HG02852 (cell line): ENCODE measurements around the gene RBFOX1.
"Not testable (repeated sequence)": the region's sequence is repeated elsewhere in the genome, so short reads cannot be mapped to it uniquely, and the experiment has no call there.

ENCODE experiments used
- ATAC-seq: cut with Tn5 transposase; IDR thresholded peaks from one replicate; pipeline ENCODE4 v1.9.1; 2021; ENCODE audit warnings: mild to moderate bottlenecking, moderate library complexity; ENCODE audit not compliant: unreplicated experiment

Gene RBFOX1

GRCh38 chr16:7450440-7450839 is 117.8 kb downstream of the RBFOX1 start:
- no peak for ATAC-seq

DNA sequence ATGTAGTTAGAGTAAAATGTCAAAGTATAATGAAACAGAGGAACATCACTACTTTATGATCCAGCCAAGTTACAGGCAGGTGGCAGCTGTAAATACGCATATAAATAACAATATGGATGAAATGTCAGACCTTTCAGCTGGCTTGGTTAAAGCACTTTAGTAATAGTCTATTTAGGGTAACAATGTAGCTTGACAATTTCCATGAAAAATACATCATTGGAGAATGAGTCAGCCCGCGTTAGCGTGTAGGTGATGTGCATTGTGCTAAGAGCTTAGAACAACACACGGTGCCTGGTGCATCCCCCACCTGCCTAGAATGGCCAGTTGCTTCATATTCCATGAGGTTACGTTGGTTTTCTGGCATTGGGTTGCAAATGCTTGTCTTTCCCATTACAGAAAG is 119.4 kb downstream of the RBFOX1 start:
- no peak for ATAC-seq

DNA sequence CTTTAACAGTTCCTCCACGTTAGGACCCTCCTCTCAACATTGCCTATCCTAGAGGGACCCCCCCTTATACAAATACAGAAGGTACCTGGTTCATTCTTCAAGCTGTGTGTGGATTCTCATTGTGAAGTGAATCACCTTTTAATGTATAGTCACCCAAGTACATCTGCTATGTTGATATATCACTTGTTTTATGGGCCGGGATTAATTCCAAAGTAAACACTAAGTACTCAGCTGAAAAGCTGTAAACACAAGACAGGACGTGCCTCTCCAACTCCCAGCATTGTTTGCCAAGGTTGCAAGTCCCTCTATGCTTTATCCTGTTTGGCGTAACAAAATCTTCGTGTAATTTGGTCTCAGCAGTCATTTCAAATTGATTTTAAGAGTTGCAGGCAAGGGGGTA is 123.6 kb downstream of the RBFOX1 start:
- no peak for ATAC-seq

- ATAC-seq: no peak
Observed at GRCh38 chr16:7458144-7458543, 125.5 kb downstream of the RBFOX1 start.

GRCh38 chr16:7470344-7470743 is 137.7 kb downstream of the RBFOX1 start:
- ATAC-seq: no peak

- no peak for ATAC-seq
Observed at GRCh38 chr16:7471268-7471667, 138.6 kb downstream of the RBFOX1 start.

DNA sequence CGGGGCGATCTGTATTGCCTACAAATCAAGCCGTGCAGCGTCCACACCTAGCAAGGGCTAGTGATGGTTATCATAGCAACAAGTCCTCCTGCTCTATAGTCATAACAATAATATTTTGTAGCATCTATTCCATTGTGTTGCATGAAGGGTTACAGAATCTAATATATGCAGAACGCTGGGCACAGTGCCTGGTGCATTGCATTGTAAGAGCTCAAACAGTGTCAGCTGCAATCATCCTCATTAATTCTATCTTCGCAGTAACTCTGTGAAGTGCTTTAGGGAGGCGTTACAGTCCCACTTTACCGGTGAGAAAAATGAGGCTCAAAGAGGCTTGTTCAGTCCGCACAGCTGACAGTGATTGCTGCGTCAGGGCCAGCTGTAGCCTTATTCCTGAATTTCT is 149.4 kb downstream of the RBFOX1 start:
- no peak for ATAC-seq

DNA sequence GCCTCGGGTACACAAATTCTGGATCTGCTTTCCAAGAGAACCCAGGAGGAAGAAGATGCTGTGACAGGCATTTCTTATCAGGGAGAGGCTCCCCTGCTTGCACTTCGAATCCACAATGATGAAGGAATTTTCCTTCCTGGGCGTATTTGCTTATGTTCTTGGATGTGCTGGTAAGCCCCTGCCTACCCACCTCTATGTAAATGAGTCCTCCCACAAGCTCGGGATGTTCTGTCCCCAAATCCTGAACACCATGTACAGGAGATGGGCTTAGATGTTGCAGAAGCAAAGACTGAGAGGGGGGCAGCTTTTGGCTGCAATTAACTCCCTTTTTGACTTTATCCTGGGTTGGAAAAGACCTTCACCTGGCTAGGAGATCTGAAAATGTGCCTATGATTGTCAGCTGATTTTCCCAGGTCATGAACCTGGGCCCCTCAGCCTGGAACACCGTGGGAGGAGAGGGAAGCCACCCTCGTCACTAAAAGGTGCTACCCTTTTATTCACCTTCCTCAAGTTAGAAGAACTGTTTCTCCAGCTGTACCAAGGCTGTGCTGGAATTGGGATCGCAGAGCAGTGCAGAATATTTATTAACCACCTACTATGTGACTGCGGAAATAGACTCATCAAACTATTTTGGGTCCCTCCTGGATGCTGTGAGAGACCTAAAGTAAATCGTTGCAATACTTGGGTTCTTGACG is 150.1 kb downstream of the RBFOX1 start:
- no peak for ATAC-seq

- no peak for ATAC-seq
Observed at GRCh38 chr16:7487574-7488323, 155.1 kb downstream of the RBFOX1 start.

DNA sequence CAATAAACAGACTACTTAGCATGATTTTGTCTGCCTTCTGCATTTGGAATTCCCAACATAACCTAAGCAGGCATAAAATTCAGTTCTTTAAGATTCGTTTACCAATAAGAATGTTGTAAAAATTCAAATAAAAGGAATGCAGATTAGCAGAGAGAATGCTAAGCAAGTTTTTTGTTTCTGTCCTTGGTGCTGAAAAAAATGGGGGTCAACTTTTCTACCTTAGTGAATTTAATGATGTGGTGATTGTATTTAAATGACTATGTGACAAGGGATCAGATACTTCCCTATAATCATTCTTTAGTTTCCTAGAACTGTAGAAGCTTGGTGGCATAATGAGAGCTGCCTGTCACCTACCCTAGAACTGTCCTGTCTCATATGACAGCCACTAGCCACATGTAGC is 159.5 kb downstream of the RBFOX1 start:
- no peak for ATAC-seq

GRCh38 chr16:7493133-7493532 is 160.5 kb downstream of the RBFOX1 start:
- ATAC-seq: no peak

GRCh38 chr16:7497691-7498090 is 165.0 kb downstream of the RBFOX1 start:
- ATAC-seq: no peak

- ATAC-seq: no peak
Observed at GRCh38 chr16:7501868-7502267, 169.2 kb downstream of the RBFOX1 start.

GRCh38 chr16:7502591-7503157 is 170.0 kb downstream of the RBFOX1 start:
- ATAC-seq: not testable (repeated sequence)

DNA sequence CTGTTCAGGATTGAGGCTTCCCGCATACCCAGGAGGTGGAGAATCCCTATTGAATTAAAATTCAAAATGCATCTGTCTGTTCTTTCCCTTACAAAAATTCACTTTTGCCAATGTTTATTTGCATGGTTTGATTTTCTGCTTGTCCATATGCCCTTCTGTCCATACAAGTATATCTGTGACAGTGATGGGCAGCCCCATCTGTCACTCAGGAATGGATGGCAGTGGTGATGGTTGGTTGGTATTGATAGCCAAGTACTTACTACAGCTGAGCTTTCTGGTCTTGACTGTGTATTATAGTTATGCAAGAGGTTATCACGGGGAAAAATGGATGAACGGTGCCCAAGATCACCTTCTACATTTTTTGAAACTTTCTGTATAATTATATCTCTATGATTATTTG is 171.0 kb downstream of the RBFOX1 start:
- no peak for ATAC-seq

DNA sequence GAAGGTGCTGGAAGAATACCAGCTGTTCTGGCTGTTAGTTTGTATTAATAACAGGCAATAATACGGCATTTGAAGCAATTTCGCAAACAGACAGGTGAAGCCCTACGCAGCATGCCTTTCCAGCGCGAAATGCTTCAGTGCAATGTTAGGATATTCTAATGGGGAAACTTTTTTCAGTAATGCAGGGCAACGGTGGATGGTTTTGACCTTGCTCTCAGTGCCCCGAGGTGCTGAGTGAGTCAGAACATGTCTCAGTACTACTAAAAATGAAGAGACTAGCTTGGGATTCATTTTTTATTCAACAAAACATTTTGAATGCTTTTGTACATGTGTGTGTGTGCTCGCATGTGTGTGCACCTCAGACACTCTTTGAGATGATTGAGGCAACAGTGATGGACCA is 172.2 kb downstream of the RBFOX1 start:
- ATAC-seq: no peak

DNA sequence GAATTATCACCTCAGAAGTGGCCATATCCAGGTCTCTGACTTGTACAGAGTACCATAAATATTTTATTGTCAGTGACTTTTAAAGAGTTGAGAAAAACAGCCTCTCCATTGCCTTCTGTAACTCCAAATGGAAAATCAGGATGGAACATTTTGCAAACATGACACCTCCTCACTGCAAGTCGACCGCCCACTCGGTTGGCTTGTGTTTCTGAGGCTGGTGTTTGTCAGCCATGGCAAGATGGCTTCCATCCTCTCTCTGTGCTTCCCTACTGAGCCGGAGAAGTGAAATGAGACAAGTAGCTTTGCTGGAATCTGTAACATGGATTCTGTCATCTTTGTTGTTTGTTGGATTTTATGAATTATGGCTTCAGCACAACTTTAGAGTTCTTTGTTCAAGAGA is 172.8 kb downstream of the RBFOX1 start:
- no peak for ATAC-seq

GRCh38 chr16:7506363-7506762 is 173.7 kb downstream of the RBFOX1 start:
- no peak for ATAC-seq

- ATAC-seq: no peak
Observed at GRCh38 chr16:7508656-7509055, 176.0 kb downstream of the RBFOX1 start.

DNA sequence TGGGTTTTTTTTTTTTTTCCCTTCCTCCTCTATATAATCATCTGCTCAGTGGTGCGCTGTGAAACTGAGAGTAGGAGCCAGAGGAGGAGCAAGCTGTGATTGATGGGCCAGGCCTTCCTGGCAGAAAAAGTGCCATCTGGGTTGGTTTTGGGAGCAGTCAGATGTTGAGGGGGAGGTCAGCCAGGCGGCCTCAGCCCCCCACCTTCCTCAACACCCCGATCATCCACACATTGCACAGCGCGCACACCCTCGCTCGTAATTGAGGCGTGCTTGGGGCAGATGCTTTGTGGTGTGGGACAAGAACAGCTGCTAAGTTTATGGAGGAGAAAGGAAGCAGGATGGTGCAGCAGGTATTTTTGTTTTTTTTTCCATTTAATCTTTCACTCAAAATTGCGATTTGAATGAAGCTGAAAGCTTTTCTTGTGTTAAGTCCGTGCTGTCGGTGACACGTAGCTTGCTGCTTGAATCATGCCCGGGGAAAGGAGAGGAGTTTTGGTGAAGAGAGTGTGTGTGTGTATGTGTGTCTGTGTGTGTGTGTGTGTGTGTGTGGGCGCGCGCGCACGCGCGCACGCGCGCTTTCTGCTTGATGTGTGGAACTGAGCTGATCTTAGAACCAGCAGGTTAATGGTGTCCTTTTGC is 177.4 kb downstream of the RBFOX1 start:
- no peak for ATAC-seq

- ATAC-seq: no peak
Observed at GRCh38 chr16:7511549-7512260, 179.1 kb downstream of the RBFOX1 start.
